ENCODE results near the gene PGLYRP4.
A peak's percentile ranks its signal among the peaks of the same experiment; 100 is the strongest.

PGLYRP4 gene

DNA sequence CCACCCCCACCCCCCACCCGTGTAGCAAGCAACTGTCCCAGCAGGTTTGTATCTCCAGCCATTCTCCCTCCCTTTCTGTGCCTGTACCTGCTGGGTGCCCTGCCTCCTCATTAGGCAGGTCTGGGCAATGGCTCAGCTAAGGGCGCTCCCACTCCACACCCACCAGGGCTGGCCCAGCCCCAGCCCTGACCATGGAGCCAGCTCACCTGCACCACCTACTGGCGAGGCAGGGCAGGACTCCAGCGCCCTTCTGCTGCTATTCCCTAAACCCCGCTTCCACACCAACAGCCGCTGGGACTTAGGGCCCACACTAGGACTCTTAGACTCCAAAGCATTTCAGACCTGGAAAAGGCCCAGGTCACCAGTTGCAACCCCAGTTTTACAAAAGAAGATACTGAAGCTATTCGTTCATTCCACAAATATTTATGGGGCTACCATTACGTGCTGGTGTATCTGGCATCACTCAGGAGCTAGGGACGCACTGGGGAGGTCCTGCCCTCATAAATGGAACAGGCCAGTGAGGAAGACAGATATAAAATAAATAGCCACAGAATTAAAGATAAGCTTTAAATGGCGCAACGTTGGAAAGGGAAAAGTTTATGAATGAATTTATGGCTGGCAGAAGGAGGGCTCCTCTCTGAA, 59.9 kb downstream of the PGLYRP4 start:
- no peak overlapping the region for H3K4me3 ChIP-seq (ENCODE audit: low read length)
- no peak for DNase-seq (ENCODE audit: low read depth)
- peak; percentile 37 for TF ChIP-seq CTCF (conservative IDR thresholded peaks at IDR 0.05; ENCODE audit: low read length)
